Measurements from ENCODE around the gene RUVBL1. TPM values are rescaled to one million over a fixed set of nuclear protein-coding genes. Genes with fewer than 3 reads are reported as not detected.
"Not testable (repeated sequence)": the region's sequence is repeated elsewhere in the genome, so short reads cannot be mapped to it uniquely, and the experiment has no call there.

Gene RUVBL1
- total RNA-seq, 6 donors from 2014 or later: 16.0 to 26.9 (median 21.8) TPM

DNA sequence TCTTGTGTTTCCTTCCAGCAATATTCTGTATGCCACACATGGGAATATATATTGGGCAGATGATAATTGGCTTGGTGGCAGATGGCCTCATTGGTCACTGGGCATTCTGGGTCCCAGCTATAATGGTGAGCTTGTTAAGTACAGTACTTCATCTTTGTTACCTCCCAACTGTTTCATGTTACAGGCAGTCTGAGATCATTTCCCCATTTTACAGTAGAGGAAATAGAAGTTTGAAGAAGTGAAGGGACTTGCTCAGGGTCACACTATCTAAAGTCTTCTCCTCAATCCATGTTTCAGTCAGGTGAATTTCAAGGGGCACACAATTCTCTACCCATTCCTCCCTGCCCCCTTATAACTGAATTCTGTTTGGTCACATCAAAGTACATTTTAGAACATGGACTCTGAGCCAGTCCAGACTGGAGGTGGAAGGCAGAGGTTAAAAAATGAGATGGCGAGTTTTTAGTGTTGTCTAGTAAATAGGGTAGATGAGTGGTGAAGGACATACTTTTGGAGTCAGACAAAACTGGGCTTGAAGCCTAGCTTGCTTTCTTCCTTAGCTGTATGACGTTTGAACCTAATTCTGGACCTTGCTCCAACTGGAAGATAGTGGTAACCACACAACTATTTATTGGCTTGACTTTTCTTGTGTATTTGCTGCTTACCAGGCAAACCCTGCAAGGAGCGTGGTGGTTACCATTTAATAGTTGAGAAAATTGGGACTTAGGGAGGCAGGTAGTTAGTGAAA lies 32.2 kb upstream of the RUVBL1 start:
- Histone ChIP-seq H3K4me3 (no peak overlapping the region), H3K27me3 (no peaks in the 10 kb centered on the region), H3K4me1 (peaks cover 7 to 21% (median 10%) of the 10 kb centered on the region in 4 donors), H3K27ac (no peak overlapping the region), H3K36me3 (peaks cover 0 to 6% (median 2%) of the 10 kb centered on the region in 4 donors), H3K9me3 (no peaks in the 10 kb centered on the region)
- WGBS, 2 donors: 94 to 97% methylated on average over 3 of the region's 3 CpGs
- ATAC-seq (ENCODE audit: low FRiP score in 2 of 2) (no peak), DNase-seq (no peak)
- TF ChIP-seq EP300 (IDR thresholded peaks at IDR 0.05) (no peak), POLR2A (IDR thresholded peaks at IDR 0.05) (no peak), POLR2AphosphoS5 (IDR thresholded peaks at IDR 0.05) (no peak)
- TF ChIP-seq, protein P1, sequence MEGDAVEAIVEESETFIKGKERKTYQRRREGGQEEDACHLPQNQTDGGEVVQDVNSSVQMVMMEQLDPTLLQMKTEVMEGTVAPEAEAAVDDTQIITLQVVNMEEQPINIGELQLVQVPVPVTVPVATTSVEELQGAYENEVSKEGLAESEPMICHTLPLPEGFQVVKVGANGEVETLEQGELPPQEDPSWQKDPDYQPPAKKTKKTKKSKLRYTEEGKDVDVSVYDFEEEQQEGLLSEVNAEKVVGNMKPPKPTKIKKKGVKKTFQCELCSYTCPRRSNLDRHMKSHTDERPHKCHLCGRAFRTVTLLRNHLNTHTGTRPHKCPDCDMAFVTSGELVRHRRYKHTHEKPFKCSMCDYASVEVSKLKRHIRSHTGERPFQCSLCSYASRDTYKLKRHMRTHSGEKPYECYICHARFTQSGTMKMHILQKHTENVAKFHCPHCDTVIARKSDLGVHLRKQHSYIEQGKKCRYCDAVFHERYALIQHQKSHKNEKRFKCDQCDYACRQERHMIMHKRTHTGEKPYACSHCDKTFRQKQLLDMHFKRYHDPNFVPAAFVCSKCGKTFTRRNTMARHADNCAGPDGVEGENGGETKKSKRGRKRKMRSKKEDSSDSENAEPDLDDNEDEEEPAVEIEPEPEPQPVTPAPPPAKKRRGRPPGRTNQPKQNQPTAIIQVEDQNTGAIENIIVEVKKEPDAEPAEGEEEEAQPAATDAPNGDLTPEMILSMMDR (IDR thresholded peaks at IDR 0.05): no peak

DNA sequence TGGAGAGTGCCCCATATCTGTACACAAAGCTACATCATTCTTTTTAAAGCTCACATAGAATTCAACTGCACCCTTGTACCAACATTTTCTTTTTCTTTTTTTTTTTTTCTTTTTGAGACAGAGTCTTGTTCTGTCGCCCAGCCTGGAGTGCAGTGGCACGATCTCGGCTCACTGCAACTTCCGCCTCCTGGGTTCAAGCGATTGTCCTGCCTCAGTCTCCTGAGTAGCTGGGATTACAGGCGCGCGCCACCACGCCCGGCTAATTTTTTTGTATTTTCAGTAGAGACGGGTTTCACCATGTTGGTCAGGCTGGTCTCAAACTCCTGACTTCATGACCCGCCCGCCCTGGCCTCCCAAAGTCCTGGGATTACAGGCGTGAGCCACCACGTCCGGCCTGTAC lies 30.7 kb upstream of the RUVBL1 start:
- not testable (repeated sequence) for H3K36me3 ChIP-seq; H3K9me3 ChIP-seq; H3K27me3 ChIP-seq; DNase-seq; ATAC-seq (ENCODE audit: low FRiP score in 2 of 2)
- H3K27ac ChIP-seq: peak overlapping the region in 3 of 4 donors; percentile 89 to 92 (median 91)
- peak overlapping the region in 3 of 4 donors; percentile 90 to 99 (median 93) for H3K4me3 ChIP-seq
- peaks cover 7 to 21% (median 10%) of the 10 kb centered on the region in 4 donors for H3K4me1 ChIP-seq
- 85 to 87% methylated on average over 16 of the region's 16 CpGs for WGBS, 2 donors

DNA sequence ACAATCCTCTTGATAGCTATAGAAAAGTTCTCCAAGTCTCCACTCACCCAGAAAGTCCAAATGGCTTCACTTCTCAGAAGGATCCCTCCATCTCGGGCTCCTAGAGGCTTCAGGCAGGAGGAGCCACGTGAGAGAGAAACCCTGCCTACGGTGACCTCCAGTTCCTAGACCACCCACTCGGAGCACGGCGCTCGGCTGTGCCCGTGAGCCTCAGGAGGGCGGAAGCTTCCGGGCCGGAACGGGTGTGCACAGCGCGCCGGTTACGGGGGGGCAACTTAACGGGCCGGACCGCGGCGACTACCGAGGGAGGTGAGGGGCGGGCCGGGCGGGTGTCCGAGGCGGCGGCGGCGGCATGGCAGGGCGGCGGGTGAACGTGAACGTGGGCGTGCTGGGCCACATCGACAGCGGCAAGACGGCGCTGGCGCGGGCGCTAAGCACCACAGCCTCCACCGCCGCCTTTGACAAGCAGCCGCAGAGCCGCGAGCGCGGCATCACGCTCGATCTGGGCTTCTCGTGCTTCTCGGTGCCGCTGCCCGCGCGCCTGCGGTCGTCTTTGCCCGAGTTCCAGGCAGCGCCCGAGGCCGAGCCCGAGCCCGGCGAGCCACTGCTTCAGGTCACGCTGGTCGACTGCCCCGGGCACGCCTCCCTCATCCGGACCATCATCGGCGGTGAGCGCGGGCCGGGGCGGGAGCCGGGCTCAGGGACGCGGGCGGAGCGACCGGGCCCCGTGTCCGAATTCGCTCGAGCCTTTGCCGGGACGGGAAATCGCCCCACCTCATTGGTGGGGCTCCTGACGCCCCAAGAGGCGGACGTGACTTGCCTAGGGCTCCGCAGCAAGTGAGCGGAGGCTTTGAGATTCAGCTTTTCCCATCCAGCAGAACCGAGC lies 29.8 kb upstream of the RUVBL1 start, which contains the start of gene EEFSEC:
EEFSEC (plus strand) TSS at position 326 of the 886 bp plus-strand sequence; CDS start at position 353, 27 bp downstream.
- Histone ChIP-seq H3K36me3 (peaks cover 0 to 3% (median under 1%) of the 10 kb centered on the region in 4 donors), H3K4me1 (peaks cover 7 to 21% (median 10%) of the 10 kb centered on the region in 4 donors), H3K9me3 (no peaks in the 10 kb centered on the region), H3K4me3 (peak within 1 kb of the TSS; percentile 90 to 99 (median 92)), H3K27me3 (no peaks in the 10 kb centered on the region), H3K27ac (peak within 1 kb of the TSS; percentile 87 to 92 (median 90))
- no peak for TF ChIP-seq EP300 (IDR thresholded peaks at IDR 0.05)
- TF ChIP-seq, protein P1 (IDR thresholded peaks at IDR 0.05): peak in 3 of 6 experiments; percentile 5 to 20 (median 8)
- TF ChIP-seq POLR2A (IDR thresholded peaks at IDR 0.05): peak in 2 of 4 donors; percentile 47 to 73
- peak; percentile 72 to 81 for TF ChIP-seq POLR2AphosphoS5 (IDR thresholded peaks at IDR 0.05)
- peak; percentile 83 to 96 for DNase-seq
- peak; percentile 97 for ATAC-seq (ENCODE audit: low FRiP score in 2 of 2)
- WGBS, 2 donors: 0 to 1% methylated on average over 26 to 53 of the region's 96 CpGs

DNA sequence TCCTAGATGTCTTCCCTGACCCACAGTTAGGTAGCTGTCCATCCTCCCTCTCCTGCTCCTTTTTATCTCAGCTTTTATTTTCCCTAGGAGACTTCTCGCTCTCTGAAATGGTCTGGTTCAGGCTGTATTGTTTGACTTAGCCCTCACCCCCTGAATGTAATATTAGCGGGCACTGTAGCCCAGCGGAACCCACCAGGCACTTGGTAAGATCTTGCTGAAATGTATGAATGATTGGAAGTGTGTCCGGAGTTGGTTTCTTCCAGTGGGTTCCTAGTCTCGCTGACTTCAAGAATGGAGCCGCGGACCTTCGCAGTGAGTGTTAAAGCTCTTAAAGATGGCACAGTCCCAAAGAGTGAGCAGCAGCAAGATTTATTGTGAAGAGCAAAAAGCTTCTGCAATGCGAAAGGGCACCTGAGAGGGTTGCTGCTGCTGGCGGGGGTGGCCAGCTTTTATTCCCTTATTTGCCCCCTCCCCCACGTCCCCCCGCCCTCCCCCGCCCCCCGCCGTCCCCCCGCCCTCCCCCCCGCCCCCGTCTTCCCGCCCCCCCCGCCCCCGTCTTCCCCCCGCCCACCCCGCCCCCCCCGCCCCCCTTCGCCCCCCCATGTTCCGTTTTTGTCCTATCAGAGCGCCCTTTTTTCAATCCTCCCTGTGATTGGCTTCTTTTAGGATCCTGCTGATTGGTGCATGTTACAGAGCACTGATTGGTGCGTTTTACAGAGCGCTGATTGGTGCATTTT lies 29.0 kb upstream of the RUVBL1 start:
- TF ChIP-seq POLR2A (IDR thresholded peaks at IDR 0.05): no peak
- 49 to 84% methylated on average over 11 to 17 of the region's 29 CpGs for WGBS, 2 donors

DNA sequence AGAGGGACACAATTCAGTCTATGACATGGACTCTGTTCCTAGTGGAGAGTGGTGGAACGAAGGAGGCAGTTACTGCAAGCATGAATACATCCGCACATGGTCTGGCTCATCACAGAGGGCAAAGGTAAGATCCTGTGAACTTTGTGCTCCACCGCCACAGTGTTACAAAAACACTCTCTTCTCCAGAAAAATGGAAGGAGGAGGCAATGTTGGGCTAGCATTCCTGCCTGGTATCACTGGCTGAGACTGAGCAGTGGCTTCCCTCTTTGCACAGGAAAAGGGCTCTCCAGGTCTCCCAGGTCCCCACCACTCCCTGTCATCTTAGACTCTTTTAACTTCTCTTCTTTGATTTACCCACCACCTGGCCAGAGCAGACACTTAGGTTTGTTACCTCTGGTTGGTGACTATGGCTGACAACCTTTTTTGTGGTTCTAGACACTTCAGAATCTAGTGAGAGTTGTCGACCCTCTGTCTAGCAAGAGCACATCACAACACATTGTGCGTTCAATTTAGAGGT lies 28.2 kb upstream of the RUVBL1 start:
- DNase-seq: no peak
- peaks cover 7 to 21% (median 10%) of the 10 kb centered on the region in 4 donors for H3K4me1 ChIP-seq
- H3K27ac ChIP-seq: no peak overlapping the region
- H3K36me3 ChIP-seq: no peaks in the 10 kb centered on the region
- H3K27me3 ChIP-seq: no peaks in the 10 kb centered on the region
- TF ChIP-seq POLR2AphosphoS5 (IDR thresholded peaks at IDR 0.05) (no peak), POLR2A (IDR thresholded peaks at IDR 0.05) (no peak), EP300 (IDR thresholded peaks at IDR 0.05) (no peak)
- no peak overlapping the region for H3K4me3 ChIP-seq
- no peak for ATAC-seq (ENCODE audit: low FRiP score in 2 of 2)
- 79 to 87% methylated on average over 5 of the region's 5 CpGs for WGBS, 2 donors
- H3K9me3 ChIP-seq: no peaks in the 10 kb centered on the region

More for the DNA sequence above, 29.0 kb upstream of the RUVBL1 start:
- H3K36me3 ChIP-seq: peaks cover 0 to 3% (median 0%) of the 10 kb centered on the region in 4 donors
- peaks cover 7 to 21% (median 10%) of the 10 kb centered on the region in 4 donors for H3K4me1 ChIP-seq
- H3K27ac ChIP-seq: peak overlapping the region; percentile 87 to 92 (median 90)
- H3K4me3 ChIP-seq: peak overlapping the region; percentile 90 to 99 (median 92)
- H3K9me3 ChIP-seq: no peaks in the 10 kb centered on the region
- no peaks in the 10 kb centered on the region for H3K27me3 ChIP-seq
- DNase-seq (no peak), ATAC-seq (ENCODE audit: low FRiP score in 2 of 2) (peak; percentile 48 to 61)
